SKM-1 (cell line): ENCODE data around the gene CUBN.
A peak's percentile ranks its signal among the peaks of the same experiment; 100 is the strongest.

ENCODE experiments used
- DNase-seq: peaks from one replicate; lab custom pipeline; 2025; ENCODE audit not compliant: unreplicated experiment; lab: John Stamatoyannopoulos, UW

CUBN gene

DNA sequence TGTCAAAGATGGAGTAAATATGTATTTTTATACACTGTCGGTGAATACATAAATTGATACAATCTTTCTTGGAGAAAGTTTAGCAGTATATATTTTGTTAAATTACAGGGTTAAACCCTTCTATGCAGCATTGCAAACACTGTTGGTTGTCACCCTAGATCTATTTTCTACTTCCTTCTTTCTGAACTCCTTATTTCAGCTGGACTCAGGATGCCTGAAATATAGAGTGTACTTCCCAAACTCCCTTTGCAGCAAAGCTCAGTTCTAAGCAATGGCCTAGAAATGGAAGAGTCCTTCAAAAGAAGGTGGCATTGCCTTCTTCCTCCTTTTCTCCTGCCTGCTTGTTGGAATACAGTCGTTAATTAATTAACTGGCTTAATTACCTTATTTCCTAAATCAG, 20.6 kb downstream of the CUBN start:
- DNase-seq: no peak

DNA sequence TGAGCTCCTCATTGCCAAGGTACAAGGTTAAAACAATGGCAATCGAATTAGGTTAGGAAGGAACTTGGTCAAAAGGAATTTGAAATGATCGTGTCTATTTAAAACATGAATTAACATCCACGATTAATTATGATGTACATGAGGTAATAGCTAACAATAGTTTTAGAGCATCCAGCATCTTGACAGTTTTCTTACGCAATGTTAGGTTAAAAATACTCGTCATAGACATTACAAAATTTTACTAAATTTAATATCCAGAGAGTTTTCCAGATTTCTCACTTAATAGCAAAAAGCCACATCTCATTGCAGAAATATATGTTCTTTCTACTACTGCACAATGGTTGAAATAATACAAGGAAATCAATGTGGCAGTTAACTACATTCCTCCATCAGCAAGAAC, 22.6 kb downstream of the CUBN start:
- no peak for DNase-seq

DNA sequence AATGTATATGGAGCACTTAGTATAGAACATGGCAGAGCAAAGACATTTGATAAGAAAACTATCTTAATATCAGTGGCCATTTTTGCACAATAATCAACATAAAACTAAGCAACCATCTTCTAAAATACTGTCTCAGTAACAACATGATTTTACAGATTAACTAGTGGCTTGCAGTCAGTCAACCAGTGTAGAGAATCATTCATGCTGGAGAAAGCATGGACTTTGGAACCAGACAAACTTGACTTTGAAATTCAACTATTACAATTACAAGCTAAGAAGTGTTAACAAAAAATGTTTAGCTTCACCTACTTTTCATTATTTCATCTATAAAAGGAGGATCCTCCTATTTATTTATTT, 27.7 kb downstream of the CUBN start:
- DNase-seq: no peak

DNA sequence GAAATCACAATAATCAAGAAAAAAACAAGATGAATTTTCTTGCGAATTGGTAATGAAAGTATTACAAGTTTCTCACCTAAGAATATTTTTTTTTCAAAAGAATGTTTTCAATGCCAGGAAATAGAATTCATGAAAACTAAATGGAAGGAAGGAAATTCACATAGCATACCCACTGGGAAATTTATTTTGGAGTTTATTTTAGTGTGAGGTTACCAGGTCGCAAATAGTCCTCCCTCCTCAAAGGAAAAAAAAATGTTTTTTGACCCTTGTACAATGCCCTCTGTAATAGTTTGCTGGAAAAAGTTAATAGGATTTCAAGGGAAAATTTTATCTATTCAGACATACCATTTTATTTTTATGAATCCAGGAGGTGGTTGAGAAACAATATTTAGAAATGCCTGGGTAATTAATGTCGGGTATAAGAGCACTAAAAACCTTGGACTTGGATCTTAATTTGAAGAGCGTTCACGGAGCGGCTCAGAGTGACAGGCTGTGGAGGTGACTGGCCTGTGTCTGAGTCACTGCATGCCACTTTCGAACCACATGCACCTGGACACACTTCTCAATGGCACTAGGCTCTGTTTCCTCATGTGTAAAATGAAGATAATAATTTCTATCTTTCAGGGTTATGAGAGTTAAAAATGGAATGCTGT, 28.2 kb downstream of the CUBN start:
- DNase-seq: no peak

DNA sequence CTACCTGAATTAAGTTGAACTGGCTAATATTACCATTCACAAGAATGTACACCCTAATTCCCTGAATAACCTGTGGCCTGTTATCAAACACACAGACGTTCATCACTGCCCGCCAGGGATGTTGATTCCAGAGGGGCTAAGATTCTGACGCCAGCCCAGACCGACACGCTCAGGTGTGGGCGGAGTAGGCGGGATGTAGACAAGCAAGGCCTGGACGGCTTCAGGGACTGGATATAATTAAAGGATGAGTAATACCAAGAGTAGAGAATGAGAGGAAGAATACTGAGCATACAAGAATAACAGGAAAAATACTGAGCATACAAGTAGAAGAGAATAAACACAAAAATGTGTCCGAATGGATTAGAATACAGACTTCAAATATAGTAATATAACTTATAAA, 29.0 kb downstream of the CUBN start:
- no peak for DNase-seq

DNA sequence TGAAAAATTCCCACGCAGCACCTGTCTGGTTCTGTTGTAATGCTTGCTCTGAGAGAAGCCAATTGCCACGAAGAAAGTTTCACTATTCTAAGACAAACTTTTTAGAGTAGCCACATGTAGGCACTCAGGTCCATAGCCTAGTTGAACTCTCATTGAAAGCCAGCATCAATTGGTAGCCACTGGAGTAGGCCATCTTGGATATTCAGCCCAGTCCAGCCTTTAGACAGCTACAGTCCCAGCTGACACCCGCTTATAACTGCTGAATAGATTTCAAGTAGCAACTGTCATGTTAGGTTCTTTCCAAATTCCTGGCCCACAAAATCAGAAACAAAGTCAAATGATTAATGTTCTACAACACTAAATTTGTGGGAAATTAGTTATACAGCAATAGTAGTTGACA, 31.6 kb downstream of the CUBN start:
- DNase-seq: no peak

DNA sequence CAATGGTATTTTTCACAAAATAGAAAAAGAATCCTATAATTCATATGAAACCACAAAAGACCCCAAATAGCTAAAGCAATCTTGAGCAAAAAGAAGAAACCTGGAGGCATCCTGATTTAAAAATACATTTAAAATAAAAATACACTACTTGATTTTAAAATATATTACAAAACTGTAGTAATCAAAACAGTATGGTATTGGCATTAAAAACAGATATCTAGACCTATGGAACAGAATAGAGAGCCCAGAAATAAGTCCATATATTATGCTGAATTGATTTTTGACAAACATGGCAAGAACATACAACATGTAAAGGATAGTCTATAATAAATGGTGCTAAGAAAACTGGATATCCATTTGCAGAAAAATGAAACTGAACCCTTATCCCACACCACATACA, 34.8 kb downstream of the CUBN start:
- DNase-seq: no peak

DNA sequence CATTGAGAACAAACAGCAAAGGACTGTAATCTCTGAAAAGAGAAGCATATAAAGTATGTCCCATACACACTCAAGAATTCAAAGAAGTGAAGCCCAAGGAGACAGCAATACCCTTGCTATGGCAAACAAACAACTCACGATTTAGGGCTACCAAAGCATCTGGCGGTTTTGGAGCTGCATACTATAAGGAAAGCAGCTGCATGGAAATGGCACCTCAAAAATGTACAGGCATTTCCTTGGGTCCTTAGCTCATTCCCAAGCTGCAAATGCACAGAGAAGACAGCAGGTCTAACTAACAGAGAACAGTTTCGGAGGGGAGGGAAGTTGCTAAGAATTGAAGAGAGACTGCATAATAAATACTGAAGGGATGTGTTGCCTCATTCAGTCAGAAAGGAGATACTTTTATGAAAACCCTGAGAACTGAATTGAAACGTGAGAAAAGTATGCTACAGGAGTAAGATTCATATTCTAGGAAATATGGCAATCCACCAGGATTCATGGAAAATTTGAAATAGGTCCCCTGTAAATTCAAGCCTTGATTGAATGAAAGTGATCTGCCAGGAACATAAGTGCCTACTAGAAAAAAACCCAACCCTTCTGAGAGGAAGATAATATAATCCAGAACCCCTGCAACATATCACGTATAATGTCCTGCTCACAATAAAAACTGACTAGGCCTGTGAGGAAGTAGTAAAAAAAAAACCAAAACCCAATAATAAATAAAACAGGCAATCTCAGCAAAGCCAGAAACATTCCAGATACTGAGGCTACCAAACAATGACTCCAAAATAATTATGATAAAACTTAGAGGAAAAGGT, 36.4 kb downstream of the CUBN start:
- no peak for DNase-seq

DNA sequence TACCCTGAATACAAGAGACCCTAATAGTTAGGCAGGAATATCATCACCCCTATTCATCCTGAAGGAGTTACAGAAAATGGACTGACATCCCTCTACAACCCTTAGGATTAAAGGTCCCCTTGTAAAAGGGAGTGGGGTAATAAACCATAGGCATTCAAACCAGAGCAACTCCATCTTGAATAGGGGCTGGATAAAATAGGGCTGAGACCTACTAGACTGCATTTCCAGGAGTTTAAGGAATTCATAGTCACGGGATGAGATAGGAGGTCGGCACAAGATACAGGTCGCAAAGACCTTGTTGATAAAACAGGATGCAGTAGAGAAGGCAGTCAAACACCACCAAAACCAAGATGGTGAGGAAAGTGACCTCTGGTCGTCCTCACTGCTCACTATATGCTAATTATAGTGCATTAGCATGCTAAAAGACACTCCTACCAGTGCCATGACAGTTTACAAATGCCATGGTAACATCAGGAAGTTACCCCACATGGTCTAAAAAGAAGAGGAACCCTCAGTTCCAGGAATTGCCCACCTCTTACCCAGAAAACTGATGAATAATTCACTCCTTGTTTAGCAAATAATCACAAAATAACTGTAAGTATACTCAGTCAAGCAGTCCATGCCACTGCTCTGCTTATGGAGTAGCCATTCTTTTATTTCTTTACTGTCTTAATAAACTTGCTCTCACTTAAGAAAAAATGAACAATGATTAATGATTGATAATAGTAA, 37.2 kb downstream of the CUBN start:
- DNase-seq: no peak

DNA sequence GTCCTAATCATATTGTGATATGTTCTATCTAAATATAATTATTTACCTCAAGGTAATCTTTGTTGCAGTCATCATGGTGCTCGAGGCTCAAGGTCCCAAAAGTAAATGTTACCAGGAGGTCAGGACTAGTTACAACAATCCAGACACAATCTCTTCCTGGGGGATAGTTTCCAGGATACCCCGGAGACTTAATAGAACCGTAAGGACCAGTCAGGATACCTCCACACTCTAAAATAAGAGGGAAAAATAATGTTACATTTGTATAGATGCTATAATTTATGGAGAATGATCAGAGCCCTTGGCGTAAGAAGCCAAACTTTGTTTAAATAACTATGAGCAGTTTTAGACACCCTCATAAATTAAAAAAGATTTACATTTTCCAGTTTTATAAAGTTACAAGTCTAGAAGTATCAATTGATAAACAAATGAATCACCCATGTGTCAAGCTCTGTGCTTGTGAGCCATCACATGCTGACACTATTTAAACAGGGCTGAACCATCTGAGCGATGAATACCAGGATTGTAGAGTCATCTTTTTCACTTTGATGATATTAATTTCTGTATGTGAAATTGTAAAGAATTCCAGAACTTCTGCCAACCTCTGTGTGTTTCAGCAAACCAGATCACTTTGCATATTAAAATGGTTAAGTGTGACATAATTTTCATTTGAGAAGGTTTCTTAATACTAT, 41.3 kb downstream of the CUBN start:
- no peak for DNase-seq

DNA sequence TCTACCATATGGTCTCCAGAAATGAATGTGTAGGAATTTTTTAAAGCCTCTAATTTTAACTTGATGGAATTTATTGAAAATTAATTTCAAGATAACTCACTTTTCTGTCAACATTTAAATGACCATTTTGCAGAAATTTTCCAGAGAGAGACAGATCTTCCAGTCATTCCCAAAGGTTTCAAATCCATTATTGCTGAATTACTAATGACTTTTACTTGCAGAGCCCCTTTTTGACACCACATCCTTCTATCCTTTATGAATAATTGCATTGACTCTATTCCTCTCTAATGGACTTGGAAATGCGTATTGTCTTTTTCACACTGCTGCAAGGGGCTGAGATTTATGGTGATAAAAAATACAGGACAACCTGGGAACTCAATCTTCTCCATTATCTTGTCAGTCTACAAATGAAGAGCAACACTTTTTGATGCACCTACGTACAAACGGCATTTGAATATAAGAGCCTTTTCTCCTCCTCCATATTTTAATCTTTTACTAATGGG, 42.7 kb downstream of the CUBN start:
- no peak for DNase-seq

DNA sequence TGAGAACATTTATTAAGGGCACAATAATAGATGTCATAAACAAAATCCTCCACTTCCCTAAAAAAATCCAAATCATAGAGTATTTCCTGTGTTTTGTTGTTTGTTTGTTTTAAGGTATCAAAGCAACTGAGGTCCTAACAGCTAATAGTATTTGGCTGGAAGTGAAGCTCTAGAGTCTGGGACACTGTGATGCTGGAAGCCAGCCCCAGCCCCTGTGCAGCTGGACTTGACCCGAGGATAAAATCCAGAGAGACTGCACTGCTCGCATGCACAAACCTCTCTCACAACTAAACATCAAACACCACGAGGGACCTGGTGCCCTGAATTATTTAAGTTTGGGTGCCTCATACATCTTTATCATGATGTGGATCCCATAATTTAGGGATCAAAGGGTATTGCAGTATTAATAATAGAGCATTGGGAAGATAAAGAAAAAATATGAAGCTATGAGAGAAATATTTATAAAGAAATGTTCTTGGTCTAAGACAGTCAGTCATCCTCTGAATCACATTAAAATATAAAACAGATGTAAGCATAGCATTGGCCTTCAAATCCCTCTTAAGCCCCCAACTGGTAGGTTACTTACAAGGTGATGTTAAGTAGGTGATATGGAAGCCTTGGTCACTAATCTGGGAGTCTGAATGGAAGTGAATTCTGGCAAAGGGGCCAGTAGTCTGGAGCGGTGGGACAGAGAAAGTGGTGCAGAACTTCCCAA, 44.4 kb downstream of the CUBN start:
- no peak for DNase-seq

DNA sequence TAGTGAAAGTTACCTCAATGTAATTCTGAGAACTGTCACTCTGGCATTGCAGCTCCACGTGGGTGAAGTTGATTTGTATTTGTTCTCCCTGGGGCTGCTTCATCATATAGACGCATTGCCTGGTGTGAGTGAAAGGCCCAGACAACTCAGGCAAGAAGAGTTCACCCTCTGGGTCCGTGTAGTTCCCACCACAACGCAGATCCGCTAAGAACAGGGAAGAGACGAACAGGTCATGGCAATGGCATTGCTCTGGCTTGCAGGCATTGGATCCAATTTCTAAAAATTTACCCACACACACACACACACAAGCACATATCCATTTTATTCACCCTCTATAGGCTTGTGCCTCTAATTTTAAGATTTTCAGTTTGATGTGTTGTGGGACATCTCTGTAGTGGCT, 45.4 kb downstream of the CUBN start:
- no peak for DNase-seq

DNA sequence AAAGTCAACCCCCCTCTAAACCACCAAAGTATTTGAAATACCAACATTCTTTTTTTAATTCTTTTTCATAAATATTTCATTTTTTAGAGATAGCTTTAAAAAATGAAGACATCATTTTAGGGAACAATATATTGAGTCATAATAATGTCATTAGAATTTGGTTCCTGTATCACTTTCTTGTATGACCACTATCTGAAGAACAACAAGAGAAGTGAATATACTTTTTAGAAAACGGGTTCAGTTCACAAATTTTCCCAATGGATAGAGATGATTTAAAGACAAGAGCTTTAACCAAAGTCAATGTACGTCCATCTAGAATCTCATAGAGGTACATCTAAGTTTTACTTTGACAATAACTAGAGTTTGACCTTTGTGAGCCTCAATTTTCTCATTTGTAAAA, 48.2 kb downstream of the CUBN start:
- no peak for DNase-seq

DNA sequence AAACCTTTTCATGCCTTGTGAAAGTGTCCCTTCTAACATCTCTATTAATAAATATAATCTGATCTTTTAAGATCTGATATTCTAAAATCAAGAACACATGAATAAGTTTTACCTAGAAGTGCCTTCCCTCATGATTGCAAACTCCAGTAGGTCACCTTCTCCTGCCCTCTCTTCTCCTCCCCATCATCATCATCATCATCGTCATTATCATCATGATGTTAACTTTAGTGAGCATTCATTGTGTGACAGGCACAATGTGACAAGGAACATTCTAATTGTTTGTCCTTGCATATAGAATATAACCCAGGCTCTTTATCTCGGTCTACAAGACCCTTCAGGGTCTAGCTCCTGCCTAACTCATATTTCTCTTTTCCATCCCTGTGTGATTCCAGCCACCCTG, 51.7 kb downstream of the CUBN start:
- DNase-seq: no peak

DNA sequence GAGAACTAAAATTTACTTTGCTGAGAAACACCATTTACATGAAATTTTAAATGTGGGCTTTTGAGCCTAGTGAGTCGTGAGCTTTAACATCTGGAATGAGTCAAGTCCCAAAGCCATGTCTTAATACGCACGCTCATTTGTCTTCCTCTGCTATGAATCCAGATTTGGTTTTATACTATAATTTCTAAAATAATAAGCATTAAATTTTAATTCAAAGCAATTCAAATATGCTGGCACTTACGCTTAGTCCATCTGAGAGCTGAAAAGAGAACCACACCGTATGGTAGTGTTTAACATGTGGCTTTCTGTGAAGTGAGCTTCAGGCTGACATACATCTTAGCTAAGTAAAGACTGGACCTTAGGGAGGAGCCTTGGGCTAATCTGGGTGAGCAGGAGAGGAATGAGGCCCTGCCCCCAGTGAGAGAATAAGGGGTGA, 52.2 kb downstream of the CUBN start:
- no peak for DNase-seq

DNA sequence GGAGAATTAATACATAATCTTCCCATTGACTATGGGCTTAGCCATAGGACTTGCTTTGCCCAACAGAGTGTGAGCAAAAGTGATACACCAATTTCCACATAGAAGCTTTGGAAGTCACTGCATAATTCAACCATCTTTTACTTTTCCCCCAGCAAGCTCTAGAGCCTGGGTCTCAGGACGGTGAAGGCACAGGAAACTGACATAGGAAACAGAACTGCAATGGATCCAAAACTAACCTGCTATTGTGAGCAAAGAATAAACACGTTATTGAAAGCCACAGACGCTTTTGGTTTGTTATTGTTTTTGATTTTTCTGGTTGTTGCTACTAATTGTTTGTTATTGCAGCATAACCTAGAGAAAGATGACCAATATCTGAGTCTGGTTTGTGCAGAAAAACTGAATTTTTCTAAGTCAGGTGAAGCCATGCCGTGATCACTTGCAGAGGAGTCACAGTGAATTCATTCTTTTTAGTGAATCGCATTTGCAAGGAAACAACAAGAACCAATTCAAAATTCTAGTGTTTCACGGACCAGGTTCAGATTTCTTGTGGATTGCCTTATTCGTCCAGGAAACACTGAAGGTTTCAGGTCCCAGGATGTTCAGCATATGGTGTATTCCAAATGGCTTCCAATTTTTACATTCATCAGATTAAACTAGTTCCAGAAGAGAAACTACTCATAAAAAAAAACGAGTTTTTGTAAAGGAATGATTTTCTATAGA, 52.8 kb downstream of the CUBN start:
- DNase-seq: no peak

DNA sequence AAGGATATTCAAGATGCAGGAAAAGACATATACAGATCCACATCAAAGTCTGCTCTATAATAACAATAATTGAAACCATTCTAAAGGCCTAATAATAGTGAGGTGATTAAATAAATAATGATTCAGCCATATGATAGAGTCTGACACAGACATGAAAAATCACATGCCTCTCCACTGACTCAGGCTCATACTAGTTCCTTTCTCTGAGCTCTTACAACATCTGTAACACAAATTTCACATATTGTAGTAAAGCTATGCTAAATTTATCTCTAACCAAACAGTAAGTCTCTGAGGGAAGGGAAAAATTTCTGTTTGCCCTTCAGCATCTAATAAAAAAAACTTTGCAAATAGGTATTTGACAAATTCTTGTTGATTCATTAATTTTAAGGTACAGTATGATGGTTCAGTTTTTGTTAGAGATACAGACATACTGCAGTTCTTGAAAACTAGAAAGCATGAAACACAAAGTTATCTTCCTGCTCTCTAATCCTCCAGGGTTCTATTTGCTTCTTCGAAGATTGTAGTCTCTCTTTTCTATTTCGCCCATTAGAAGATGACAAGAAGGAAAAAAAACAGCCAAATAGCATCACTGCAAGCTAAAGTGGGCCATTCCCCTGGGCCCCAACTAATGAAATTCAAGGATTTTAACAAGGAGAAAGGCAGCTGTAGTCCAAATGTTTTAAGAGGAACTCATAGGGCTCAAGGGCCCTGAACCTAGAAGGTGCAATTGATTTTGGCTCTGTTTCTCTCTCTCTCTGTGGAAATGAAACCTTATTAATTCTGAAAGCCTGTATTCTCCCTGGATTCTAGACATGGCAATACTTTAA, 53.9 kb downstream of the CUBN start:
- peak; percentile 14 for DNase-seq

DNA sequence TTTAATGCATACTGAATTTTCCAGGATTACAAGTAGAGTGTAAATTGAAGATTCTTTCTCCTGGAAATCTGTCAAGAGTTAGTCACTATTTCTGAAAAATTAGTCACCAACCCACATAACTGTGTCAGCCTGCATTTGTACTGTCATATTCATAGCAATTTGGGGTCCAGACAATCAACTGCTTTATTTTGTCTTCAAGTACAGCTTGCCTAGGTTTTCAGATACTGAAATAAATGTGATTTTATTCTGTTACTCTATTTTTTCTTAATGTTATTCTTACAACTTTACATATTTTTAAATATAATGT, 55.1 kb downstream of the CUBN start:
- no peak for DNase-seq
